ENCODE data around the gene SEMA4B.

DNA sequence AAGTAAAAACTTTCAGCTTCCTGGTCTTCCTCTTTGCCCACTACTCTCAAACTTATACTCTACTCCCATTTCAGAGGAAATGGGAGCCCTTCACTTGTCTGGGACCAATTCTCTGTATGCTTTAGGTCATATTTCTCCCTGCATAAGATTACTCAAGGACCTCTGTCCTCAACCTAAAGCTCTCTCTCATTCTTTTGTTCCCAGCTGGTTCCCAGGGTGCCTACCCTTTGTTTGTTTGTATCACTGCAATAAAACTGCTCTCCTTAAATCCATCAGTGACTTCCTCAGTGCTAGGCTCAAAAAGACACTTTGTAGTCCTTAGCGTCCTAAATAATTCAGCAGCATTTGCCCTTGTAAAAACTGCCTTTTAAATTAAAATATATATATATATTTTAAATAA is 67.3 kb downstream of the SEMA4B start:
- TF ChIP-seq, protein P1, sequence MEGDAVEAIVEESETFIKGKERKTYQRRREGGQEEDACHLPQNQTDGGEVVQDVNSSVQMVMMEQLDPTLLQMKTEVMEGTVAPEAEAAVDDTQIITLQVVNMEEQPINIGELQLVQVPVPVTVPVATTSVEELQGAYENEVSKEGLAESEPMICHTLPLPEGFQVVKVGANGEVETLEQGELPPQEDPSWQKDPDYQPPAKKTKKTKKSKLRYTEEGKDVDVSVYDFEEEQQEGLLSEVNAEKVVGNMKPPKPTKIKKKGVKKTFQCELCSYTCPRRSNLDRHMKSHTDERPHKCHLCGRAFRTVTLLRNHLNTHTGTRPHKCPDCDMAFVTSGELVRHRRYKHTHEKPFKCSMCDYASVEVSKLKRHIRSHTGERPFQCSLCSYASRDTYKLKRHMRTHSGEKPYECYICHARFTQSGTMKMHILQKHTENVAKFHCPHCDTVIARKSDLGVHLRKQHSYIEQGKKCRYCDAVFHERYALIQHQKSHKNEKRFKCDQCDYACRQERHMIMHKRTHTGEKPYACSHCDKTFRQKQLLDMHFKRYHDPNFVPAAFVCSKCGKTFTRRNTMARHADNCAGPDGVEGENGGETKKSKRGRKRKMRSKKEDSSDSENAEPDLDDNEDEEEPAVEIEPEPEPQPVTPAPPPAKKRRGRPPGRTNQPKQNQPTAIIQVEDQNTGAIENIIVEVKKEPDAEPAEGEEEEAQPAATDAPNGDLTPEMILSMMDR (IDR thresholded peaks at IDR 0.05) = no peak
- no peak for TF ChIP-seq POLR2A (IDR thresholded peaks at IDR 0.05)
- no peak for TF ChIP-seq EP300 (IDR thresholded peaks at IDR 0.05; ENCODE audit: low read depth)

All from transverse colon (tissue), 3 donors.